HFF-Myc (cell line): ENCODE measurements around the gene SAMD4A.

Experiments used
- DNase-seq: peaks from one replicate; pipeline ENCODE4 v3.0.0-alpha.2; 2011; ENCODE audit warnings: low read depth; ENCODE audit errors: extremely low read depth
- H3K4me3 ChIP-seq: replicated peaks from 2 replicates; pipeline ENCODE4 v1.5.1; 2011; ENCODE audit warnings: low read depth, mild to moderate bottlenecking, control low read depth, low read length
- TF ChIP-seq, protein P1 (sequence below): IDR thresholded peaks from 2 replicates; pipeline ENCODE4 v1.5.1; 2012; ENCODE audit warnings: mild to moderate bottlenecking, low read depth, low read length, control low read depth; ENCODE audit errors: missing control alignments

The SAMD4A gene

DNA sequence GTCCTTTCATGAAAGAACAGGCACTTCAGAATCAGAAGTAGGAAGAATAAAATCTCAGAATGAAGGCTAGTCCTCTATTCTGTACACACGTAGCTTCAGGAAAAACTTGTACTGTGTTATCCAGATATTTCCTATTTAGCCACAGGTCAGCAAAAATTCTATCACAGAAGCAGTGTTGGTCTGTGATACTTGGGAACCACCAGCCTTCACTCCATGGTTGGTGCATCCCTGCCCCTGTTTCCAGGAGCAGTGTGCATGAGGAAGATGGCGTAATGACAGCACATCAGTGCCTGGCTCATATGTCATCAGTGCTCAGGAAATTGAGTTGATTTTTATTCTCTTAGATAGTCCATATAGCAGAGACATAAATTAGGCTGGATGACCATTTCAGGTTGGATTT, 87.7 kb downstream of the SAMD4A start:
- no peak for DNase-seq
- TF ChIP-seq, protein P1, sequence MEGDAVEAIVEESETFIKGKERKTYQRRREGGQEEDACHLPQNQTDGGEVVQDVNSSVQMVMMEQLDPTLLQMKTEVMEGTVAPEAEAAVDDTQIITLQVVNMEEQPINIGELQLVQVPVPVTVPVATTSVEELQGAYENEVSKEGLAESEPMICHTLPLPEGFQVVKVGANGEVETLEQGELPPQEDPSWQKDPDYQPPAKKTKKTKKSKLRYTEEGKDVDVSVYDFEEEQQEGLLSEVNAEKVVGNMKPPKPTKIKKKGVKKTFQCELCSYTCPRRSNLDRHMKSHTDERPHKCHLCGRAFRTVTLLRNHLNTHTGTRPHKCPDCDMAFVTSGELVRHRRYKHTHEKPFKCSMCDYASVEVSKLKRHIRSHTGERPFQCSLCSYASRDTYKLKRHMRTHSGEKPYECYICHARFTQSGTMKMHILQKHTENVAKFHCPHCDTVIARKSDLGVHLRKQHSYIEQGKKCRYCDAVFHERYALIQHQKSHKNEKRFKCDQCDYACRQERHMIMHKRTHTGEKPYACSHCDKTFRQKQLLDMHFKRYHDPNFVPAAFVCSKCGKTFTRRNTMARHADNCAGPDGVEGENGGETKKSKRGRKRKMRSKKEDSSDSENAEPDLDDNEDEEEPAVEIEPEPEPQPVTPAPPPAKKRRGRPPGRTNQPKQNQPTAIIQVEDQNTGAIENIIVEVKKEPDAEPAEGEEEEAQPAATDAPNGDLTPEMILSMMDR, result no peak
- no peak overlapping the region for H3K4me3 ChIP-seq

- TF ChIP-seq, protein P1, result no peak
- H3K4me3 ChIP-seq, result no peak overlapping the region
- no peak for DNase-seq
Observed at GRCh38 chr14:54658836-54659235, 91.9 kb downstream of the SAMD4A start.

- DNase-seq, result no peak
- H3K4me3 ChIP-seq, result no peak overlapping the region
- TF ChIP-seq, protein P1, result no peak
Observed at GRCh38 chr14:54659365-54659764, 92.4 kb downstream of the SAMD4A start.

DNA sequence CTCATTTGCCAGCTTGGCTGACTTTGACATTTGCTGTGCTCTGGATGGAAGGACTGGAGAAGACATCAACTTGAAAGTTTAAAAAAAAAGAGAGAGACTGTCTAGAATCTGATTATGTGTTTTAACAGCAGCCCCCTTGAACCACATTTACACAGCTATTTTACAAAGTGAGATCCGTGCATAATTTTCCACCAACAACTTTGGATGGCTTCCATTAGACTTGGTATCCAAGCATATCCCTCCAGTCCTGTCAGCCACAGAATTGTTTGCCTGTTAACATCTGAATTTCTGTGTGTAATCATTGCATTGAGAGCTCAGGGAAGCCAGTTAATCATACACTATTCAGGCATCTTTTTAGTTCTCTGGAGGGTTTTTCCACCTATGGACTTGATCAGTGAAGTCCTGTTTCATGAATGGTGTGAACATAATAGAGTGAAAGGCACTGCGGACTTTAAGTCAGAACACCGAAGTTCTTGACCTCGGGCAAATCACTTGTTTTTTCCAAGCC, 93.7 kb downstream of the SAMD4A start:
- H3K4me3 ChIP-seq, result no peak overlapping the region
- DNase-seq, result no peak

DNA sequence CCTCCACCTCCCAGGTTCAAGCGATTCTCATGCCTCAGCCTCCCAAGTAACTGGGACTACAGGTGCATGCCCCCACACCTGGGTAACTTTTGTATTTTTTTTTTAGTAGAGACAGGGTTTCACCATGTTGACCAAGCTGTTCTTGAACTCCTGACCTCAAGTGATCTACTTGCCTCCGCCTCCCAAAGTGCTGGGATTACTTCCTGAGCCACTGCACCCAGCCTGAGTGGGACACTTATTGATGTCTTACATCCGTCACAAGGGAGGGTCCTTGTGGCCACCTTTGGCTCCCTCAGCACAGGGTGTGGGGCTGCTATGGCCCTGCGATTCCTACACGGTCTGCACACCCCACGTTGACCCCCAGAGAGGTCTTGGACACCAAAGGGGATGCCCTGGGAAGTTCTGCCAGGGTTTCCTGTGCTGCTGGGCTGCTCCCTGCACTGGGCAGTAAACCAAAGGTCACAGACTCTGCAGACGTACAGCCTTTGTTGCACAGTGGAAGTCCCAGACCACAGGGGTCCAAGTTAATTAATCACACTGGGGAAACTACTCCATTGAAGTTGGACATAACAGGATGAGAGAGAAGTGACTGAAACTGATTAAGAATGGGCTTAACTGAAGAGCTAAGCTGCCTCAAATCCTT, 95.7 kb downstream of the SAMD4A start:
- TF ChIP-seq, protein P1, result no peak
- H3K4me3 ChIP-seq, result no peak overlapping the region
- DNase-seq, result no peak

More for the DNA sequence above, 93.7 kb downstream of the SAMD4A start:
- TF ChIP-seq, protein P1, result no peak

DNA sequence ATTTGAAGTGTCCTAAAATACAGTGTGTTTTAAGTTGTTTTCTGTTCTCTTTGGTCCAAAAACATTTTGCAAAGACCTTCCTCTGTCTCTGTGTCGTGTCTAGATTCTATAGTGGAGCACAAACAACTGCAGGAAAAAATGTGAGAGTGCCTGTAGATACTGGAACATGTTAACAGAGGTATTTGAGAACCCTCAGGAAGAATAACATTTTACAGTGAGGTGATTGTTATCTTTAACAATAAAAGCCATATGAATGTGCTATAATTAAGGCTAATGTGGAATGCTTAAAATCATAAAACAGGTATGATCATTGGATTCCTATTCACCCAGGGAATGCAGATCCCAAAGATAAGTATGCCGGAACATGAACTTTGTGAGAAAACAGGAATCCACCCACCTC, 98.0 kb downstream of the SAMD4A start:
- TF ChIP-seq, protein P1, result no peak
- no peak overlapping the region for H3K4me3 ChIP-seq
- DNase-seq, result no peak

- TF ChIP-seq, protein P1, result no peak
- DNase-seq, result no peak
- H3K4me3 ChIP-seq, result no peak overlapping the region
Observed at GRCh38 chr14:54665946-54666345, 99.0 kb downstream of the SAMD4A start.
